VCaP (cell line): ENCODE measurements around the gene KRTAP5-9.
"Not testable (repeated sequence)": the region's sequence is repeated elsewhere in the genome, so short reads cannot be mapped to it uniquely, and the experiment has no call there.

Experiments used
- H3K27ac ChIP-seq: fragments of 450-650 bp; 2 replicates; pipeline ENCODE4 v1.5.1; 2017
- CTCF ChIP-seq: fragments of 450-650 bp; conservative IDR thresholded peaks from 2 replicates; pipeline ENCODE4 v1.5.1; 2017; ENCODE audit warnings: mild to moderate bottlenecking, moderate library complexity

The KRTAP5-9 gene

GRCh38 chr11:71558996-71559395 is 10.8 kb downstream of the KRTAP5-9 start:
- TF ChIP-seq CTCF: no peak
- H3K27ac ChIP-seq: no peak overlapping the region

- TF ChIP-seq CTCF: no peak
- H3K27ac ChIP-seq: no peak overlapping the region
These were observed 13.9 kb downstream of the KRTAP5-9 start for GRCh38 chr11:71562120-71562519.

- TF ChIP-seq CTCF: peak; percentile 77
- H3K27ac ChIP-seq: no peak overlapping the region
These were observed 15.2 kb downstream of the KRTAP5-9 start for GRCh38 chr11:71563406-71563805.

- no peak for TF ChIP-seq CTCF
- H3K27ac ChIP-seq: no peak overlapping the region
These were observed 16.2 kb downstream of the KRTAP5-9 start for GRCh38 chr11:71564430-71564829.

GRCh38 chr11:71565263-71565662 is 17.0 kb downstream of the KRTAP5-9 start, which contains the start of gene KRTAP5-10:
KRTAP5-10 (plus strand) TSS chr11:71565563; CDS start chr11:71565588, 25 bp downstream.
- no peak within 1 kb of the TSS for H3K27ac ChIP-seq
- TF ChIP-seq CTCF: no peak

- no peak overlapping the region for H3K27ac ChIP-seq
- no peak for TF ChIP-seq CTCF
These were observed 17.9 kb downstream of the KRTAP5-9 start for GRCh38 chr11:71566081-71566620.

GRCh38 chr11:71566626-71567599 is 18.7 kb downstream of the KRTAP5-9 start:
- not testable (repeated sequence) for H3K27ac ChIP-seq

GRCh38 chr11:71567633-71568032 is 19.4 kb downstream of the KRTAP5-9 start:
- H3K27ac ChIP-seq: not testable (repeated sequence)
